BLaER1 (cell line): ENCODE data around the gene CCDC102B.

Experiments used
- H3K27ac ChIP-seq: shearing (Covaris generic); formaldehyde crosslinking; 2 replicates; pipeline ENCODE4 v1.8.1; 2022
- H3K27me3 ChIP-seq: shearing (Covaris generic); formaldehyde crosslinking; 2 replicates; pipeline ENCODE4 v1.8.1; 2022
- H3K36me3 ChIP-seq: shearing (Covaris generic); formaldehyde crosslinking; 2 replicates; pipeline ENCODE4 v1.8.1; 2022
- H3K4me1 ChIP-seq: shearing (Covaris generic); formaldehyde crosslinking; 2 replicates; pipeline ENCODE4 v1.8.1; 2022
- H3K4me2 ChIP-seq: shearing (Covaris generic); formaldehyde crosslinking; 2 replicates; pipeline ENCODE4 v1.8.1; 2022
- H3K4me3 ChIP-seq: shearing (Covaris generic); formaldehyde crosslinking; 2 replicates; pipeline ENCODE4 v1.8.1; 2022
- H3K9ac ChIP-seq: shearing (Covaris generic); formaldehyde crosslinking; 2 replicates; pipeline ENCODE4 v1.8.1; 2022
- H3K9me3 ChIP-seq: shearing (Covaris generic); formaldehyde crosslinking; 2 replicates; pipeline ENCODE4 v1.8.1; 2022
- H4K20me1 ChIP-seq: shearing (Covaris generic); formaldehyde crosslinking; 2 replicates; pipeline ENCODE4 v1.8.1; 2022
- Cebpa-rat ChIP-seq: shearing (Covaris generic); IDR thresholded peaks from 2 replicates; pipeline ENCODE4 v1.8.1; 2022

The CCDC102B gene

GRCh38 chr18:68954738-68955137, 156.9 kb downstream of the CCDC102B start:
- Histone ChIP-seq H3K27me3 (no peaks in the 10 kb centered on the region), H3K4me1 (no peaks in the 10 kb centered on the region), H3K9me3 (no peaks in the 10 kb centered on the region), H3K9ac (no peak overlapping the region), H3K4me2 (no peak overlapping the region), H3K36me3 (no peaks in the 10 kb centered on the region), H3K4me3 (no peak overlapping the region), H3K27ac (no peak overlapping the region), H4K20me1 (no peaks in the 10 kb centered on the region)
- no peak for TF ChIP-seq Cebpa-rat

GRCh38 chr18:68956650-68957049, 158.8 kb downstream of the CCDC102B start:
- H3K4me3 ChIP-seq: no peak overlapping the region

DNA sequence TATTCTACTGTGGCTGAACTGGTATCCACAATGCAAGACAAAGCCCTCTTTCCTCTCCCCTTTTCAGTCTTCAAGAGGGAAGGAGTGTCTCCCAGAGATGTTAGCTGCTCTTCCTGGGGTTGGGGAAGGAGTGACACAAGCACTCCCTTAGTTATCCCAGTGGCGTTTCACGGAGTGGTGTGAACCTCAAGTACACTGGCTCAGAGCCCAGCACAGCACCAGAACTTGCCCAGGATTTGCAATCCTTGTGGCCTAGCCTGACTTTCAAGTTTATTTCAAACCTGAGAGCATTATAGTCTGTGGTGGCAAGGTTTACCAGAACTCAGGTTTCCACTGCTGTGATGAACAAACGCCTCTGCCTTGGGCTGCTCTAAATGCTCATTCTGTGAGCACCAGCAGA, 162.5 kb downstream of the CCDC102B start:
- no peaks in the 10 kb centered on the region for H4K20me1 ChIP-seq
- no peak for TF ChIP-seq Cebpa-rat
- H3K9ac ChIP-seq: no peak overlapping the region
- H3K4me1 ChIP-seq: no peaks in the 10 kb centered on the region
- H3K27me3 ChIP-seq: no peaks in the 10 kb centered on the region
- no peaks in the 10 kb centered on the region for H3K9me3 ChIP-seq
- H3K4me3 ChIP-seq: no peak overlapping the region
- H3K36me3 ChIP-seq: no peaks in the 10 kb centered on the region
- no peak overlapping the region for H3K27ac ChIP-seq
- no peak overlapping the region for H3K4me2 ChIP-seq

More at GRCh38 chr18:68956650-68957049, 158.8 kb downstream of the CCDC102B start:
- Histone ChIP-seq H3K9ac (no peak overlapping the region), H3K27ac (no peak overlapping the region), H3K27me3 (no peaks in the 10 kb centered on the region), H3K4me2 (no peak overlapping the region), H3K9me3 (no peaks in the 10 kb centered on the region), H3K4me1 (no peaks in the 10 kb centered on the region), H3K36me3 (no peaks in the 10 kb centered on the region), H4K20me1 (no peaks in the 10 kb centered on the region)
- TF ChIP-seq Cebpa-rat: no peak

GRCh38 chr18:68962623-68963022, 164.7 kb downstream of the CCDC102B start:
- no peak for TF ChIP-seq Cebpa-rat
- H3K4me1 ChIP-seq: no peaks in the 10 kb centered on the region
- no peaks in the 10 kb centered on the region for H3K9me3 ChIP-seq
- H3K27ac ChIP-seq: no peak overlapping the region
- no peak overlapping the region for H3K9ac ChIP-seq
- no peak overlapping the region for H3K4me3 ChIP-seq
- H3K4me2 ChIP-seq: no peak overlapping the region
- no peaks in the 10 kb centered on the region for H4K20me1 ChIP-seq
- H3K27me3 ChIP-seq: no peaks in the 10 kb centered on the region
- H3K36me3 ChIP-seq: no peaks in the 10 kb centered on the region

DNA sequence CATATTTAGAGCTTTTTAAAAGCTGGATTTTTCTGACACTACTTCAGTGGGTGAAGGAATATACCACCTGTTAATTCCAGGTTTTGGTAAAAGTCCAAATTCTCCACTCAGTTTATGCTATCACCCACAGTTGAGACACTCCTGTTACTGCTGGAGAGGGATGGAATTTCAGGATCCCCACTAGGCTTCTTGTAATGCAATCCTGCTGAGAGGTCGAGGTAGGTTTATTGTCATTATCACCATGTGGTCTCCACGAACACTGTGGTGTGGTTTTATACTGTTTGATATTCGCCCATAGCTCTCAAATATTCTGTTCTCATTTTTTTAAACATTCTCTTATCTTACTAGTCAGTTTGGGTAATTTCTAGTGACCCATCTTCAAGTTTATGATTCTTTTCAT, 167.9 kb downstream of the CCDC102B start:
- no peaks in the 10 kb centered on the region for H3K4me1 ChIP-seq
- H4K20me1 ChIP-seq: no peaks in the 10 kb centered on the region
- no peak overlapping the region for H3K27ac ChIP-seq
- H3K9me3 ChIP-seq: no peaks in the 10 kb centered on the region
- H3K9ac ChIP-seq: no peak overlapping the region
- TF ChIP-seq Cebpa-rat: no peak
- H3K27me3 ChIP-seq: no peaks in the 10 kb centered on the region
- H3K4me2 ChIP-seq: no peak overlapping the region
- H3K4me3 ChIP-seq: no peak overlapping the region
- no peaks in the 10 kb centered on the region for H3K36me3 ChIP-seq

DNA sequence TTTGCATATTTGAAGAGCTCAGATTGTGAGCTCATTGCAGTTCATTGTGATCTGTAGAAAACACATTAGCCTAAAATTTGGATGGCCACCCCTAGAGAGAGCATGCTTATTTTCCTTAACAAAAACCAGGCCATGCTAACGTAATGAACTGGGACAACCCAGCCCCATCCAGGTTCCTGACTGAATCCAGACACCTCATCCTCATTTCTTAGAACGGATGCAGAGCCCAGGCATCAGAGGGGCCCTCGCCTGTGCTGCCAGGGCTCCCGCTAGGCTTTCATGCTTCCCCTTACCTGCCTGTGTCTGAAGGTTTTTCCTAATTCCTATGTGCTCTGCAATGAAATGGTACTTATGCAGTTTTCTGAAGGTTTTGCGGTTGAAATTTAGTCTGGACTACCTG, 171.1 kb downstream of the CCDC102B start:
- no peak overlapping the region for H3K4me3 ChIP-seq
- TF ChIP-seq Cebpa-rat: no peak
- H3K4me2 ChIP-seq: no peak overlapping the region
- no peaks in the 10 kb centered on the region for H3K27me3 ChIP-seq
- H3K27ac ChIP-seq: no peak overlapping the region
- no peak overlapping the region for H3K9ac ChIP-seq
- no peaks in the 10 kb centered on the region for H3K36me3 ChIP-seq
- no peaks in the 10 kb centered on the region for H4K20me1 ChIP-seq
- H3K4me1 ChIP-seq: no peaks in the 10 kb centered on the region
- no peaks in the 10 kb centered on the region for H3K9me3 ChIP-seq

DNA sequence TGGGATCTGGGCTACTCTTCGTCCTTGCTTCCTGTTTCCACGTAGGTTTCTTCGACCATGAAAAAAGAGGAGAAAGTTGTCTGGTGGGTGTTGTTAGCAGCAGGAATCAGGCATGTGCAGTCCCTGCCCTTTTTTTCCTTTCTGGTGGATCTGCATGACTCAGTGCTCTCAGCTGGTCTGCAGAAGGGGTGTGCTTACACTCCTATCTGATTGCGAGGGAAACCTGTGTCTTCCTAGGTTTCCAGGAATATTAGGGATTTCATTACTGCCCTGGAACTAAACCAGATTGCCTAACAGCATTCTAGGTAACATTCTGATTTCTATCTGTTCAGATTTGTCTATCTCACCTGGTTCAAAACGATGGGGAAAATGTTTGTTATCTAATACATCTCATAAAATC, 174.3 kb downstream of the CCDC102B start:
- Histone ChIP-seq H3K9ac (no peak overlapping the region), H4K20me1 (no peaks in the 10 kb centered on the region), H3K4me1 (no peaks in the 10 kb centered on the region), H3K27ac (no peak overlapping the region), H3K9me3 (no peaks in the 10 kb centered on the region), H3K27me3 (no peaks in the 10 kb centered on the region), H3K4me3 (no peak overlapping the region), H3K4me2 (no peak overlapping the region), H3K36me3 (no peaks in the 10 kb centered on the region)
- no peak for TF ChIP-seq Cebpa-rat

DNA sequence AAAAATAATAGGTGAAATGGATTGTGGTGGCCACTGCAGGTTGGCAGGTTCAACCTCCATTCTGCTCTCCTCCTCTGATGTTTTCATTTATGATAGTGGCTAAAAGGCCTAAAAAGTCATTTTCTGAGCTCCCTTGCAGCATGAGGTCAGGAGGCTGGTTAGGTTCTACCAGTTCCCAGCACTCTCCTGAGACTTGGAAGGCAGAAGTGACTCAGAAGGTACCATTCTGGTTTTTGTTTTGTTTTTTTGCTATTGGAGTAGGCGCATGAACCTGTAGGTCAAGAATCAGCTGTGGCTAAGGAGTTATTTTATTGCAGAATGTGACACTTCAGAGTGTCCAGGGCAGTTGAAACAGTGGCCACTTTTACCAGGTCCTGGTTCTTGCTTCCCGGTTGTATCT, 181.9 kb downstream of the CCDC102B start:
- H3K27me3 ChIP-seq: no peaks in the 10 kb centered on the region
- no peak overlapping the region for H3K4me3 ChIP-seq
- no peak overlapping the region for H3K4me2 ChIP-seq
- no peaks in the 10 kb centered on the region for H3K36me3 ChIP-seq
- H4K20me1 ChIP-seq: no peaks in the 10 kb centered on the region
- no peaks in the 10 kb centered on the region for H3K4me1 ChIP-seq
- H3K27ac ChIP-seq: no peak overlapping the region
- no peaks in the 10 kb centered on the region for H3K9me3 ChIP-seq
- H3K9ac ChIP-seq: no peak overlapping the region
- no peak for TF ChIP-seq Cebpa-rat

DNA sequence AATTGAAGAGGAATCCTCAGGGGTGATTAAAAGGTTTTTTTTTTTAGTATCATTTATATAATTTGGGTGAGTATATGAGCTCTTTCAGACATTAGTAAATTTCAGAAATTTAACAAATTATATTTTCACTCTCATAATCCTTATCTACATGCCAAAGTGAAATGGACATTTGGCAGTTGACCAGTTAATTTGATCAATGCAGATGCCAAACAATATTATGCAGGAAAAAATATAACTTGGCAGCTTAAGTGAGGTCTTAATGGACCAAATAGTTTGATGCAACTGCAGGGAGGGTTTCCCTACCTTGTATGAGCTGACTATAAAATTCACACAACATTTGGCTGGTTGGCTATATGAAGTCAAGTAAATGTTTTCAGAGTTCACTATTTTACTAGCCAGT, 185.2 kb downstream of the CCDC102B start:
- Histone ChIP-seq H4K20me1 (no peaks in the 10 kb centered on the region), H3K4me2 (no peak overlapping the region), H3K27me3 (no peaks in the 10 kb centered on the region), H3K36me3 (no peaks in the 10 kb centered on the region), H3K27ac (no peak overlapping the region), H3K4me3 (no peak overlapping the region), H3K4me1 (no peaks in the 10 kb centered on the region), H3K9me3 (no peaks in the 10 kb centered on the region), H3K9ac (no peak overlapping the region)
- TF ChIP-seq Cebpa-rat: no peak

GRCh38 chr18:68984342-68984741, 186.5 kb downstream of the CCDC102B start:
- Histone ChIP-seq H4K20me1 (no peaks in the 10 kb centered on the region), H3K4me3 (no peak overlapping the region), H3K9ac (no peak overlapping the region), H3K36me3 (no peaks in the 10 kb centered on the region), H3K4me2 (no peak overlapping the region), H3K27me3 (no peaks in the 10 kb centered on the region), H3K4me1 (no peaks in the 10 kb centered on the region), H3K27ac (no peak overlapping the region), H3K9me3 (no peaks in the 10 kb centered on the region)
- TF ChIP-seq Cebpa-rat: no peak

- H3K9ac ChIP-seq: no peak overlapping the region
- H3K9me3 ChIP-seq: no peaks in the 10 kb centered on the region
- no peaks in the 10 kb centered on the region for H3K36me3 ChIP-seq
- no peaks in the 10 kb centered on the region for H3K27me3 ChIP-seq
- no peak overlapping the region for H3K27ac ChIP-seq
- no peak overlapping the region for H3K4me3 ChIP-seq
- TF ChIP-seq Cebpa-rat: no peak
- H3K4me2 ChIP-seq: no peak overlapping the region
- H3K4me1 ChIP-seq: no peaks in the 10 kb centered on the region
- no peaks in the 10 kb centered on the region for H4K20me1 ChIP-seq
These were observed 187.4 kb downstream of the CCDC102B start for GRCh38 chr18:68985172-68985820.
